DMS 273 (cell line): Measurements from ENCODE around the gene KRTAP29-1.
"Not testable (repeated sequence)": the region's sequence is repeated elsewhere in the genome, so short reads cannot be mapped to it uniquely, and the experiment has no call there.

Experiments
- DNase-seq: peaks from one replicate; lab custom pipeline; 2025; ENCODE audit not compliant: unreplicated experiment; lab: John Stamatoyannopoulos, UW

Gene KRTAP29-1

GRCh38 chr17:41302981-41303380 is 330 bp upstream of the KRTAP29-1 start:
- no peak for DNase-seq

GRCh38 chr17:41301204-41301790 is 1.4 kb downstream of the KRTAP29-1 start:
- no peak for DNase-seq

- no peak for DNase-seq
These were observed 4.1 kb downstream of the KRTAP29-1 start for GRCh38 chr17:41298458-41299135.

GRCh38 chr17:41296846-41297245 is 5.8 kb downstream of the KRTAP29-1 start:
- DNase-seq: peak; percentile 22

- no peak for DNase-seq
These were observed 8.6 kb downstream of the KRTAP29-1 start for GRCh38 chr17:41294016-41294415.

GRCh38 chr17:41287050-41287449 is 15.6 kb downstream of the KRTAP29-1 start:
- DNase-seq: no peak

GRCh38 chr17:41284546-41284945 is 18.1 kb downstream of the KRTAP29-1 start:
- DNase-seq: no peak

GRCh38 chr17:41284043-41284442 is 18.6 kb downstream of the KRTAP29-1 start:
- no peak for DNase-seq

GRCh38 chr17:41278176-41278955 is 24.3 kb downstream of the KRTAP29-1 start:
- no peak for DNase-seq

GRCh38 chr17:41275648-41276190 is 26.9 kb downstream of the KRTAP29-1 start, which contains the start of gene KRTAP9-7:
Gene KRTAP9-7 (plus strand): TSS chr17:41275698. CDS start chr17:41275698, 0 bp downstream.
- DNase-seq: not testable (repeated sequence)

- no peak for DNase-seq
These were observed 30.8 kb downstream of the KRTAP29-1 start for GRCh38 chr17:41271858-41272257.

GRCh38 chr17:41271323-41271722 is 31.3 kb downstream of the KRTAP29-1 start:
- not testable (repeated sequence) for DNase-seq

- no peak for DNase-seq
These were observed 34.9 kb downstream of the KRTAP29-1 start for GRCh38 chr17:41267711-41268110.

GRCh38 chr17:41265078-41265477 is 37.6 kb downstream of the KRTAP29-1 start, which contains the start of gene KRTAP9-6:
Gene KRTAP9-6 (plus strand): TSS chr17:41265378. CDS start chr17:41265378, 0 bp downstream.
- DNase-seq: no peak

GRCh38 chr17:41264599-41264998 is 38.1 kb downstream of the KRTAP29-1 start:
- DNase-seq: no peak

- DNase-seq: no peak
These were observed 39.4 kb downstream of the KRTAP29-1 start for GRCh38 chr17:41263212-41263611.

- no peak for DNase-seq
These were observed 44.2 kb downstream of the KRTAP29-1 start for GRCh38 chr17:41258406-41258805.

- no peak for DNase-seq
These were observed 46.4 kb downstream of the KRTAP29-1 start for GRCh38 chr17:41256291-41256685.

GRCh38 chr17:41255381-41256290 is 47.0 kb downstream of the KRTAP29-1 start, which contains the start of gene KRTAP9-9:
Gene KRTAP9-9 (plus strand): TSS chr17:41255384.
- not testable (repeated sequence) for DNase-seq

- no peak for DNase-seq
These were observed 47.8 kb downstream of the KRTAP29-1 start for GRCh38 chr17:41254861-41255260.
